ENCODE measurements around the gene ACSS3.
"Not testable (repeated sequence)": the region's sequence is repeated elsewhere in the genome, so short reads cannot be mapped to it uniquely, and the experiment has no call there.

ACSS3 gene

GRCh38 chr12:81077686-81078441, at the start of gene ACSS3:
Gene ACSS3 (plus strand): TSS chr12:81078079. CDS start chr12:81078121, 42 bp downstream.
- DNase-seq (ENCODE audit: low spot score): no peak
- TF ChIP-seq CTCF (IDR thresholded peaks at IDR 0.05; ENCODE audit: extremely low read depth, insufficient read depth, missing control alignments): no peak
- in situ Hi-C loops (cut with MboI; ENCODE audit: low pct_unique_long_range_greater_than_20kb, low sequenced_read_pairs, unreplicated experiment): no loop called here

- in situ Hi-C loops (cut with MboI; ENCODE audit: low pct_unique_long_range_greater_than_20kb, low sequenced_read_pairs, unreplicated experiment): no loop called here
- no peak for TF ChIP-seq CTCF (IDR thresholded peaks at IDR 0.05; ENCODE audit: extremely low read depth, insufficient read depth, missing control alignments)
- no peak for DNase-seq (ENCODE audit: low spot score)
Measured at GRCh38 chr12:81034926-81035325, 43.0 kb upstream of the ACSS3 start.

- DNase-seq (ENCODE audit: low spot score): no peak
- in situ Hi-C loops (cut with MboI; ENCODE audit: low pct_unique_long_range_greater_than_20kb, low sequenced_read_pairs, unreplicated experiment): no loop called here
Measured at GRCh38 chr12:81039231-81039630, 38.6 kb upstream of the ACSS3 start.

GRCh38 chr12:81043979-81044740, 33.7 kb upstream of the ACSS3 start:
- TF ChIP-seq CTCF (IDR thresholded peaks at IDR 0.05; ENCODE audit: extremely low read depth, insufficient read depth, missing control alignments): no peak
- DNase-seq (ENCODE audit: low spot score): no peak
- in situ Hi-C loops (cut with MboI; ENCODE audit: low pct_unique_long_range_greater_than_20kb, low sequenced_read_pairs, unreplicated experiment): no loop called here

More at GRCh38 chr12:81039231-81039630, 38.6 kb upstream of the ACSS3 start:
- TF ChIP-seq CTCF (IDR thresholded peaks at IDR 0.05; ENCODE audit: extremely low read depth, insufficient read depth, missing control alignments): no peak

- DNase-seq (ENCODE audit: low spot score); in situ Hi-C loops (cut with MboI; ENCODE audit: low pct_unique_long_range_greater_than_20kb, low sequenced_read_pairs, unreplicated experiment): not testable (repeated sequence)
Measured at GRCh38 chr12:81064971-81065370, 12.9 kb upstream of the ACSS3 start.

- no peak for DNase-seq (ENCODE audit: low spot score)
- in situ Hi-C loops (cut with MboI; ENCODE audit: low pct_unique_long_range_greater_than_20kb, low sequenced_read_pairs, unreplicated experiment): no loop called here
- TF ChIP-seq CTCF (IDR thresholded peaks at IDR 0.05; ENCODE audit: extremely low read depth, insufficient read depth, missing control alignments): no peak
Measured at GRCh38 chr12:81070846-81071245, 7.0 kb upstream of the ACSS3 start.

- DNase-seq (ENCODE audit: low spot score): no peak
- no peak for TF ChIP-seq CTCF (IDR thresholded peaks at IDR 0.05; ENCODE audit: extremely low read depth, insufficient read depth, missing control alignments)
- in situ Hi-C loops (cut with MboI; ENCODE audit: low pct_unique_long_range_greater_than_20kb, low sequenced_read_pairs, unreplicated experiment): no loop called here
Measured at GRCh38 chr12:81075539-81075938, 2.3 kb upstream of the ACSS3 start.

Data from GM13977 (cell line).